Calu3 (cell line): ENCODE measurements around the gene HJV. TPM values are rescaled to one million over a fixed set of nuclear protein-coding genes. Genes with fewer than 3 reads are reported as not detected.

Source experiments
- BruUV-seq: library from RNA; stranded (reverse); fragments of 400-500 nt; replicated peaks from 2 replicates; lab custom pipeline; 2021; lab: Mats Ljungman, UMichigan
- CTCF ChIA-PET: fragments of 300-600 bp; sonication (Branson Sonifier 250); formaldehyde crosslinking; loops from one replicate; lab custom pipeline; 2022; ENCODE audit warnings: antibody characterized with exemption; lab: Charles Lee
- DNase-seq: peaks from one replicate; pipeline ENCODE4 v3.0.0; 2022
- H3K27ac Mint-ChIP-seq: one replicate; pipeline ENCODE4 v1.8.0; 2022; ENCODE audit warnings: mixed read lengths; ENCODE audit not compliant: unreplicated experiment
- H3K27me3 Mint-ChIP-seq: one replicate; pipeline ENCODE4 v1.8.0; 2022; ENCODE audit warnings: mixed read lengths; ENCODE audit not compliant: unreplicated experiment
- H3K36me3 Mint-ChIP-seq: one replicate; pipeline ENCODE4 v1.8.0; 2022; ENCODE audit warnings: mild to moderate bottlenecking, moderate library complexity, mixed read lengths; ENCODE audit not compliant: insufficient read depth, unreplicated experiment
- H3K4me1 Mint-ChIP-seq: one replicate; pipeline ENCODE4 v1.8.0; 2022; ENCODE audit warnings: mild to moderate bottlenecking, low read depth, mixed read lengths; ENCODE audit not compliant: unreplicated experiment
- H3K4me3 Mint-ChIP-seq: one replicate; pipeline ENCODE4 v1.8.0; 2022; ENCODE audit warnings: mild to moderate bottlenecking, low read depth, moderate library complexity, mixed read lengths; ENCODE audit not compliant: unreplicated experiment
- H3K9me3 Mint-ChIP-seq: one replicate; pipeline ENCODE4 v1.8.0; 2022; ENCODE audit warnings: low read depth, mixed read lengths; ENCODE audit not compliant: unreplicated experiment
- intact Hi-C: fragments of 100-400 bp; cut with micrococcal nuclease; formaldehyde crosslinking; loops from one replicate; pipeline ENCODE4 v1.10.0; 2022; ENCODE audit not compliant: unreplicated experiment
- total RNA-seq: library from RNA; stranded (reverse); gene quantifications from 2 replicates; pipeline ENCODE4 v1.2.3, GENCODE V29; 2022
- TF ChIP-seq, protein P1 (sequence below): fragments of 200-600 bp; IDR thresholded peaks from one replicate; pipeline ENCODE4 v1.8.0; 2022; ENCODE audit warnings: antibody characterized with exemption; ENCODE audit not compliant: unreplicated experiment

Gene HJV
- total RNA-seq, 1 experiment from 2014 or later, result not detected

DNA sequence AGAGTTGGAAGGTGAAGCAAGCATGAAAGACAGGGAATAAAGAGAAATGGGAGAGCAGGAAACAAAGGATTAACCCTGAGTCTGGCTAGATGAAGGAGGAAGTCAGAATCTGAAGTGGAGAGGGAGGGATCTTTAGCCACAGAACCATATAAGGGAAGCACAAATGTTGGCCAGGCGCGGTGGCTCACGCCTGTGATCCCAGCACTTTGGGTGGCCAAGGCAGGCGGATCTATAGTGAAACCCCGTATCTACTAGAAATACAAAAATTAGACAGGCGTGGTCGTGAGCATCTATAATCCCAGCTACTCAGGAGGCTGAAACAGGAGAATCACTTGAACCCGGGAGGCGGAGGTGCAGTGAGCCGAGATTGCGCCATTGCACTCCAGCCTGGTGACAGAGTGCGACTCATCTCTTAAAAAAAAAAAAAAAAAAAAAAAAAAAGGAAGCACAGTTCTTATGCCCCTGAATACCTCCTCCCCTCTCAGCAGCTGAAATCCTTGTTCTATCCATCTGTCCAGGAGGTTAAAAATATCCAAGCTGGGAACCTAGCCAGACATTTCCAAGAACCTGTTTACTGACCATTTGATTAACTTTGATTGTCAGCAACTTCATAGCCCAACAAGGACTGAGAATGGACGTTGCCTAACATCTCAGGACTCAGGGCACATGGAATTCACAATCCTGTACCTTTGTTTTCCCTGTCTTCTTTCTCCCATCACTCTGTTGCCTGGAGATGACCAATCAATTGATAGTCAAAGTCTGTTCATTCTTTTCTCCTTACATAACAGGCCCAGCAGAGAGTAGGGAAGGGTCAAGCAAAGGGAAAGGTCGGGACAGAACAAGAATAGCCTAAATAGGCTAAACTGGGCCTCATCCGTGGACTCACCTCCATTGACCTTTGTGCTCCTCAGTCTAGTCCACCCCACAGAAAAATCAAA lies 35.8 kb downstream of the HJV start:
- intact Hi-C loops, result no loop called here

DNA sequence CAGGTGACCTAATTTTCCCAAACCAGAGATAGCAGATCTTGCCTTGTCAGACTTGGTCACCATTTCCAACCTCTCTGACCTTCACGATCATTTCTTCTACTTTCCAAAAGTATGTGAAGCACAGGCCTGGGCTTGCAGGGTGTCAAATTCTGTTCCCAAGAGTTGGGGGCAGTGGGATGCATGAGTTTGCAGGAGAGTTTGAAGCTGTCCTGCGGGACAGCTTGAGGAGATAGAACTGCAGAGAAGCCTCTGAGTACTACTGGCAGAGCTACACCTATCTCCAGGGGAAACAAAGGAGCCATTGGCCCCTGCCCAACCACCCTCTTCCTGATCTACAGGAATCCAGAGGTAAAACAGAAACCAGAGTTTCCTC lies 36.4 kb downstream of the HJV start:
- Mint-ChIP-seq H3K36me3 (no peaks in the 10 kb centered on the region), H3K27me3 (no peaks in the 10 kb centered on the region), H3K9me3 (no peaks in the 10 kb centered on the region), H3K27ac (no peak overlapping the region), H3K4me3 (no peak overlapping the region), H3K4me1 (peaks cover 24% of the 10 kb centered on the region)
- TF ChIP-seq, protein P1, sequence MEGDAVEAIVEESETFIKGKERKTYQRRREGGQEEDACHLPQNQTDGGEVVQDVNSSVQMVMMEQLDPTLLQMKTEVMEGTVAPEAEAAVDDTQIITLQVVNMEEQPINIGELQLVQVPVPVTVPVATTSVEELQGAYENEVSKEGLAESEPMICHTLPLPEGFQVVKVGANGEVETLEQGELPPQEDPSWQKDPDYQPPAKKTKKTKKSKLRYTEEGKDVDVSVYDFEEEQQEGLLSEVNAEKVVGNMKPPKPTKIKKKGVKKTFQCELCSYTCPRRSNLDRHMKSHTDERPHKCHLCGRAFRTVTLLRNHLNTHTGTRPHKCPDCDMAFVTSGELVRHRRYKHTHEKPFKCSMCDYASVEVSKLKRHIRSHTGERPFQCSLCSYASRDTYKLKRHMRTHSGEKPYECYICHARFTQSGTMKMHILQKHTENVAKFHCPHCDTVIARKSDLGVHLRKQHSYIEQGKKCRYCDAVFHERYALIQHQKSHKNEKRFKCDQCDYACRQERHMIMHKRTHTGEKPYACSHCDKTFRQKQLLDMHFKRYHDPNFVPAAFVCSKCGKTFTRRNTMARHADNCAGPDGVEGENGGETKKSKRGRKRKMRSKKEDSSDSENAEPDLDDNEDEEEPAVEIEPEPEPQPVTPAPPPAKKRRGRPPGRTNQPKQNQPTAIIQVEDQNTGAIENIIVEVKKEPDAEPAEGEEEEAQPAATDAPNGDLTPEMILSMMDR, result no peak
- intact Hi-C loops, result no loop called here
- BruUV-seq, result no TSS peak
- no peak for DNase-seq
- CTCF ChIA-PET, result no interaction called here

More for the DNA sequence above, 35.8 kb downstream of the HJV start:
- no peaks in the 10 kb centered on the region for H3K27me3 Mint-ChIP-seq
- no peaks in the 10 kb centered on the region for H3K9me3 Mint-ChIP-seq
- H3K27ac Mint-ChIP-seq, result no peak overlapping the region
- peaks cover 31% of the 10 kb centered on the region for H3K4me1 Mint-ChIP-seq
- CTCF ChIA-PET, result interaction anchor here (0.5 kb wide), 1 partner anchor 46 kb away, joined by 4 read pairs; no protein-coding TSS in a partner anchor
- no TSS peak for BruUV-seq
- TF ChIP-seq, protein P1, result no peak
- no peak overlapping the region for H3K4me3 Mint-ChIP-seq
- DNase-seq, result no peak
- H3K36me3 Mint-ChIP-seq, result no peaks in the 10 kb centered on the region

DNA sequence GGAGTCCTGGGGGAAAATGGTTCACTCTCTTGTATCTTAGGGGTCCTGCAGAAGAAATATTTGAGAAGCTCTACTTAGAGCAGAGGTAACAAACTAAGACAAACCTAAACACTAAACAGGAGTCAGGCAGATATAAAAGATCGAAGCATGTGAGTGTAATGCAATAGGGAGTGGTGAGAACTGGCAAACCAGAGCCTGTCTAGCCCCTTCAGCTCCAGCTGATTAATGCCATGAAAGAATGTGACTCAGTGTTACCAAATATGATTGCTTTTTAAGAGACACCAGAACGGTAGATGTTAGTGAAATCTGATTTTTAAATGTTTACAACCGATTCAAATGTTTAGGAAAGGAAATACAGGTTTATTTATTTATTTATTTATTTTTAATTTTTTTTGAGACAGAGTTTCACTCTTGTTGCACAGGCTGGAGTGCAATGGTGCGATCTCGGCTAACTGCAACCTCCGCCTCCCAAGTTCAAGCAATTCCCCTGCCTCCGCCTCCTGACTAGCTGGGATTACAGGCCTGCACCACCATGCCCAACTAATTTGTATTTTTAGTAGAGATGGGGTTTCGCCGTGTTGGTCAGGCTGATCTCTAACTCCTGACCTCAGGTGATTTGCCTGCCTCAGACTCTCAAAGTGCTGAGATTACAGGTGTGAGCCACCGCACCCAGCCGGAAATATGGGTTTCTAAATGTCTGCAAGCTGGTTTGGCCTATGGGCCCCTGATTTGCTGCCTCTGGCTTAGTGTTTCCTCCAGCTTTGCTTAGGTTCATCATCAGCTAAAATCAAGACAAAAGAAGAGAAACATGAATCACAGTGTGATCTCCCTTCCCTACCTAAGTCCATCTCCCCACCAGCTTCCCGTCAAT lies 37.3 kb downstream of the HJV start:
- intact Hi-C loops, result no loop called here
- no peak overlapping the region for H3K4me3 Mint-ChIP-seq
- H3K4me1 Mint-ChIP-seq, result peaks cover 23% of the 10 kb centered on the region
- TF ChIP-seq, protein P1, result no peak
- CTCF ChIA-PET, result no interaction called here
- DNase-seq, result no peak
- no peaks in the 10 kb centered on the region for H3K9me3 Mint-ChIP-seq
- H3K36me3 Mint-ChIP-seq, result no peaks in the 10 kb centered on the region
- BruUV-seq, result no TSS peak
- H3K27me3 Mint-ChIP-seq, result no peaks in the 10 kb centered on the region
- H3K27ac Mint-ChIP-seq, result no peak overlapping the region

DNA sequence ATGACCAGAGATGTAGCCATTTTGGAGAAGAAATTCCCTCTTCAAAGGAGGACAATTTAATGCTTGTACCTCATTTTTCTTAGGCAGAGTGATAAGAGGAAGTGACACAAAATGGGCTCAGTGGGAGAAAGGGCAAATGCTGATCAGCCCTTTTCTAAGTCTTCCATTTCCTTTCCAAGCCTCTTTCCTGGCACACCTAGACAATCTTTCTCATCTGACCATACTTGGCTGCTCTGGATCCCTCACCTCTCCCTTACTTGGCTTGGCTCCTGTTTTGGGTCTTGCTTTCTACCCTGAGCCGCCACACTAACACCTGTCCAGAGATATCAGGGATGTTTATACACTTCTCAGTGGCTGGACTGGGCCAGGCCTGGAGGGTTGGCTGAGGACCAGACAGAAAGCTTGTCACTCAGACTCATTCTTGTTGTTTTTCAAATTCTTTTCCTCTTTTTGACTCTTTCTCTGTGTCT lies 38.3 kb downstream of the HJV start:
- intact Hi-C loops, result no loop called here
- Mint-ChIP-seq H3K4me3 (no peak overlapping the region), H3K36me3 (peaks cover 2% of the 10 kb centered on the region), H3K27me3 (no peaks in the 10 kb centered on the region), H3K9me3 (no peaks in the 10 kb centered on the region), H3K4me1 (peaks cover 23% of the 10 kb centered on the region), H3K27ac (no peak overlapping the region)
- BruUV-seq, result no TSS peak
- CTCF ChIA-PET, result no interaction called here
- DNase-seq, result no peak
- TF ChIP-seq, protein P1, result no peak
